Uterus (tissue), 4 donors: Measurements from ENCODE around the gene TMEM176B. TPM values are rescaled to one million over a fixed set of nuclear protein-coding genes. Genes with fewer than 3 reads are reported as not detected.

Experiments
- DNase-seq, 2 donors: peaks; one replicate each; pipeline ENCODE4 v3.0.0-alpha.2; 2019 to 2020
- H3K27ac ChIP-seq, 2 donors: fragments of 200-600 bp; sonication (generic); 1 replicate in 1 of 2; 2 replicates in 1 of 2; pipeline ENCODE4 v1.5.1; 2016 to 2018
- H3K27me3 ChIP-seq, 2 donors: fragments of 200-600 bp; sonication (generic); one replicate each; pipeline ENCODE4 v1.5.1; 2018 to 2019; ENCODE audit warnings: control low read depth in 1 of 2
- H3K36me3 ChIP-seq, 2 donors: fragments of 200-600 bp; sonication (generic); one replicate each; pipeline ENCODE4 v1.5.1; 2019; ENCODE audit warnings: control low read depth in 1 of 2
- H3K4me1 ChIP-seq, 2 donors: fragments of 200-600 bp; sonication (generic); one replicate each; pipeline ENCODE4 v1.5.1; 2018 to 2019; ENCODE audit warnings: control low read depth in 1 of 2
- H3K4me3 ChIP-seq, 2 donors: fragments of 200-600 bp; sonication (generic); 1 replicate in 1 of 2; 2 replicates in 1 of 2; pipeline ENCODE4 v1.5.1; 2018 to 2019; ENCODE audit warnings: mild to moderate bottlenecking in 1 of 2
- H3K9me3 ChIP-seq, 2 donors: fragments of 200-600 bp; sonication (generic); one replicate each; pipeline ENCODE4 v1.5.1; 2019; ENCODE audit warnings: control low read depth in 1 of 2
- POLR2A ChIP-seq, 2 donors: fragments of 450-650 bp; IDR thresholded peaks; one replicate each; pipeline ENCODE4 v1.6.1; 2016; ENCODE audit warnings: antibody characterized with exemption in 2 of 2, mild to moderate bottlenecking in 1 of 2, moderate library complexity in 1 of 2
- intact Hi-C: fragments of 100-400 bp; cut with DNase I; formaldehyde crosslinking; loops from one replicate; pipeline ENCODE4 v1.15.1; 2023; ENCODE audit warnings: low total_unique reads
- total RNA-seq, 4 donors: library from RNA; depleted of rRNA in 3 of 4; stranded (reverse); fragments of >200 nt in 3 of 4; gene quantifications; one replicate each; pipeline versions ENCODE4 v1.1.0 to v1.2.4, GENCODE V29; 2014 to 2023
- TF ChIP-seq, protein P1 (sequence below), 4 experiments: fragments of 200-600 bp in 2 of 4; fragments of 450-650 bp in 2 of 4; sonication (generic) in 2 of 4; IDR thresholded peaks; one replicate each; pipeline ENCODE4 v1.5.1; 2016 to 2019; ENCODE audit warnings: antibody characterized with exemption in 4 of 4, mild to moderate bottlenecking in 2 of 4, moderate library complexity in 1 of 4
- donor health status: DM: yes; HTN: yes; CAD: no.

The TMEM176B gene
- total RNA-seq, 4 donors from 2014 or later = 10.2 to 34.1 (median 29.4) TPM

DNA sequence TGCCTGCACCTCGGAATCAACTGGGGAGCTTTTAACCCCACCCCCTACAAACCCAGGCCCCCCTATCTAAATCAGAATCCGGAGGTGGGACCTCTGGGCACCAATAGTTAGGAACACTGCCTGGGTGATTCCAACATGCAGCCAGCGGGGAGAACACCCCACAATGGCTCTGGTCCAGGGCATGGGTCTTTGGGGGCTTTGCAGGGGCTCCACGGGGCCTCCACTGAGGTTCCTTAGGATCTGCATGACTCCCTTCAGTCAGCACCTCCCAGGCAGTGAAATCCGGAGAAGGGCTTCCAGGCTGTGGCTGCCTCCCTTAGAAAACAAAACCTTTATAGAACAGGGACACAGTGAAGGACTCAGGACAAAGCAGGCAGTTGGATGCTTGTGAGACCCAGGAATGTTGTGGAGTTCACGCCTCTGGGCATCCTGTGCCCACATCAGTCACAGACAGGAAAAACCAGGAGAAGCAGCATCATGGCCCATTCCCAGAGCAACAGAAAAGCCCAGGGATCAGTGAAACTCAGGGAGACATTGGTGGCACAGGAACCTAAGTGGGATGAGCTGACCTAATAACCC lies 35.6 kb upstream of the TMEM176B start:
- Histone ChIP-seq H3K4me1 (no peaks in the 10 kb centered on the region), H3K27me3 (no peaks in the 10 kb centered on the region), H3K9me3 (no peaks in the 10 kb centered on the region), H3K27ac (no peak overlapping the region), H3K36me3 (no peaks in the 10 kb centered on the region), H3K4me3 (no peak overlapping the region)
- TF ChIP-seq, protein P1, sequence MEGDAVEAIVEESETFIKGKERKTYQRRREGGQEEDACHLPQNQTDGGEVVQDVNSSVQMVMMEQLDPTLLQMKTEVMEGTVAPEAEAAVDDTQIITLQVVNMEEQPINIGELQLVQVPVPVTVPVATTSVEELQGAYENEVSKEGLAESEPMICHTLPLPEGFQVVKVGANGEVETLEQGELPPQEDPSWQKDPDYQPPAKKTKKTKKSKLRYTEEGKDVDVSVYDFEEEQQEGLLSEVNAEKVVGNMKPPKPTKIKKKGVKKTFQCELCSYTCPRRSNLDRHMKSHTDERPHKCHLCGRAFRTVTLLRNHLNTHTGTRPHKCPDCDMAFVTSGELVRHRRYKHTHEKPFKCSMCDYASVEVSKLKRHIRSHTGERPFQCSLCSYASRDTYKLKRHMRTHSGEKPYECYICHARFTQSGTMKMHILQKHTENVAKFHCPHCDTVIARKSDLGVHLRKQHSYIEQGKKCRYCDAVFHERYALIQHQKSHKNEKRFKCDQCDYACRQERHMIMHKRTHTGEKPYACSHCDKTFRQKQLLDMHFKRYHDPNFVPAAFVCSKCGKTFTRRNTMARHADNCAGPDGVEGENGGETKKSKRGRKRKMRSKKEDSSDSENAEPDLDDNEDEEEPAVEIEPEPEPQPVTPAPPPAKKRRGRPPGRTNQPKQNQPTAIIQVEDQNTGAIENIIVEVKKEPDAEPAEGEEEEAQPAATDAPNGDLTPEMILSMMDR (IDR thresholded peaks at IDR 0.05) = no peak
- TF ChIP-seq POLR2A (IDR thresholded peaks at IDR 0.05) = no peak
- no peak for DNase-seq
- intact Hi-C loops = no loop called here

- no peak for TF ChIP-seq POLR2A (IDR thresholded peaks at IDR 0.05)
- TF ChIP-seq, protein P1 (IDR thresholded peaks at IDR 0.05) = no peak
- Histone ChIP-seq H3K4me3 (no peak overlapping the region), H3K9me3 (no peaks in the 10 kb centered on the region), H3K27me3 (no peaks in the 10 kb centered on the region), H3K36me3 (no peaks in the 10 kb centered on the region), H3K4me1 (no peaks in the 10 kb centered on the region), H3K27ac (no peak overlapping the region)
- intact Hi-C loops = no loop called here
- DNase-seq = no peak
Observed at GRCh38 chr7:150835019-150835418, 34.9 kb upstream of the TMEM176B start.

DNA sequence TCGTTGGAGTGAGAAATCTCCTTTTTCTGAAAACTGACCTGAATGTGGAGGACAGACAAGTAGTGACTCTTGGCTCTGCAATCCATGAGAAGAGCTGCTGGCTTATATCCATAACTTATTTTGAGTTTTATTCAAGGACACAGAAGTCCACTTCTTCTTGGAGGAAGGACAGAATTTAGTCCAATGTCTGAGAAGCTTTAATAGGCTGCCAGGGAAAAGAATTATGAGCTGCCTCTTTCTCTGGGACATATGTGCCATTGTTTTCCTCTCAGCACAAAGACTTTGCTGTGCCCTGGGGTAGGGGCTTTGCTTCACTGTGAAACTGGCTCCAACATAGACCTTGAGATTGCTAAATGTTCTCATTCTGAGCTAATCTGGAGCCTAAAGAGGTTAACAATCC lies 31.7 kb upstream of the TMEM176B start:
- intact Hi-C loops = no loop called here
- no peak overlapping the region for H3K27ac ChIP-seq
- H3K27me3 ChIP-seq = no peaks in the 10 kb centered on the region
- TF ChIP-seq, protein P1 (IDR thresholded peaks at IDR 0.05) = no peak
- TF ChIP-seq POLR2A (IDR thresholded peaks at IDR 0.05) = no peak
- no peak for DNase-seq
- H3K4me3 ChIP-seq = no peak overlapping the region
- no peaks in the 10 kb centered on the region for H3K36me3 ChIP-seq
- H3K9me3 ChIP-seq = no peaks in the 10 kb centered on the region
- H3K4me1 ChIP-seq = no peaks in the 10 kb centered on the region

DNA sequence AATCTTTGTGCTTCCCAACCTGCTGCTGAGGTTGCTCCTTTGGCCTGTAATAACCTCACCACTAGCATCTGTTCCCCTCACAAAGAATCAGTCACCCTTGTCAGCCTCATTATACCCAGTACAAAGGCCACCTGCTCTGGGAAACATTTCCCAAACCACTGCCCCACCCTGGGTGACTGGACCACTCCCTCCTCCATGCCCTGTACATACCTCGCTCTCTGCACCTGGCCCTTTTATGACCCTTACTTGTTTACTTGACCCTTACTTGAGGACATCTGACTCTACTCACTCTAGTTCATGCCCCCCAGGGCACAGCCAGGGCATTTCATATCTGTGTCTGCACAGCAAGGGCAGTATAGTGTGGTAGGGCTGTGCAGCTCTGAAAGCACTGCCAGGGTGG lies 30.8 kb upstream of the TMEM176B start:
- no peak for DNase-seq
- no peaks in the 10 kb centered on the region for H3K9me3 ChIP-seq
- no peak overlapping the region for H3K27ac ChIP-seq
- H3K27me3 ChIP-seq = no peaks in the 10 kb centered on the region
- intact Hi-C loops = no loop called here
- TF ChIP-seq POLR2A (IDR thresholded peaks at IDR 0.05) = no peak
- TF ChIP-seq, protein P1 (IDR thresholded peaks at IDR 0.05) = no peak
- no peak overlapping the region for H3K4me3 ChIP-seq
- no peaks in the 10 kb centered on the region for H3K36me3 ChIP-seq
- no peaks in the 10 kb centered on the region for H3K4me1 ChIP-seq

GRCh38 chr7:150829426-150829825 lies 29.3 kb upstream of the TMEM176B start:
- Histone ChIP-seq H3K4me3 (no peak overlapping the region), H3K27me3 (no peaks in the 10 kb centered on the region), H3K36me3 (no peaks in the 10 kb centered on the region), H3K9me3 (no peaks in the 10 kb centered on the region), H3K27ac (no peak overlapping the region), H3K4me1 (no peaks in the 10 kb centered on the region)
- no peak for DNase-seq
- TF ChIP-seq, protein P1 (IDR thresholded peaks at IDR 0.05) = no peak
- TF ChIP-seq POLR2A (IDR thresholded peaks at IDR 0.05) = no peak
- intact Hi-C loops = no loop called here
